HG02759 (cell line): Measurements from ENCODE around the gene PDE4B.
A peak's percentile ranks its signal among the peaks of the same experiment; 100 is the strongest.
"Not testable (repeated sequence)": the region's sequence is repeated elsewhere in the genome, so short reads cannot be mapped to it uniquely, and the experiment has no call there.

Experiments used
- ATAC-seq: cut with Tn5 transposase; IDR thresholded peaks from one replicate; pipeline ENCODE4 v1.9.1; 2021; ENCODE audit warnings: mild to moderate bottlenecking, moderate library complexity; ENCODE audit not compliant: unreplicated experiment

PDE4B gene

GRCh38 chr1:66401244-66401643 lies 608.5 kb downstream of the PDE4B start:
- no peak for ATAC-seq

- ATAC-seq, result peak; percentile 84
These were observed 609.5 kb downstream of the PDE4B start for GRCh38 chr1:66402194-66402593.

GRCh38 chr1:66403007-66403731 lies 610.5 kb downstream of the PDE4B start:
- ATAC-seq, result no peak

GRCh38 chr1:66405061-66405460 lies 612.4 kb downstream of the PDE4B start:
- no peak for ATAC-seq

- ATAC-seq, result not testable (repeated sequence)
These were observed 618.8 kb downstream of the PDE4B start for GRCh38 chr1:66411449-66411848.

GRCh38 chr1:66412704-66413103 lies 620.0 kb downstream of the PDE4B start:
- ATAC-seq, result no peak

GRCh38 chr1:66413136-66413837 lies 620.6 kb downstream of the PDE4B start:
- ATAC-seq, result peak; percentile 93

GRCh38 chr1:66413838-66414175 lies 621.1 kb downstream of the PDE4B start:
- no peak for ATAC-seq

- no peak for ATAC-seq
These were observed 622.6 kb downstream of the PDE4B start for GRCh38 chr1:66415281-66415680.

- no peak for ATAC-seq
These were observed 623.2 kb downstream of the PDE4B start for GRCh38 chr1:66415866-66416265.

GRCh38 chr1:66416295-66416694 lies 623.6 kb downstream of the PDE4B start:
- no peak for ATAC-seq

- ATAC-seq, result no peak
These were observed 625.3 kb downstream of the PDE4B start for GRCh38 chr1:66418021-66418420.

- not testable (repeated sequence) for ATAC-seq
These were observed 627.5 kb downstream of the PDE4B start for GRCh38 chr1:66420171-66420570.

GRCh38 chr1:66420906-66421305 lies 628.2 kb downstream of the PDE4B start:
- ATAC-seq, result not testable (repeated sequence)

GRCh38 chr1:66422804-66423203 lies 630.1 kb downstream of the PDE4B start:
- no peak for ATAC-seq
